Trophoblast cell (in vitro differentiated cells and primary cell): ENCODE measurements around the gene B3GNT4.

Experiments used
- DNase-seq, 2 donors: peaks; one replicate each; pipeline ENCODE4 v3.0.0-alpha.2; 2016
- H2AFZ ChIP-seq: 2 replicates; pipeline ENCODE4 v1.6.1; 2013; ENCODE audit warnings: low read length, moderate library complexity, mild to moderate bottlenecking; ENCODE audit not compliant: insufficient read depth, poor library complexity
- H2AK5ac ChIP-seq: 2 replicates; pipeline ENCODE4 v1.6.1; 2013; ENCODE audit warnings: mild to moderate bottlenecking, low read length
- H2BK120ac ChIP-seq: 2 replicates; pipeline ENCODE4 v1.6.1; 2013; ENCODE audit warnings: low read length, mild to moderate bottlenecking, moderate library complexity; ENCODE audit not compliant: insufficient read depth, poor library complexity
- H2BK12ac ChIP-seq: 2 replicates; pipeline ENCODE4 v1.6.1; 2013; ENCODE audit warnings: mild to moderate bottlenecking, low read length, moderate library complexity
- H2BK5ac ChIP-seq: 2 replicates; pipeline ENCODE4 v1.6.1; 2013; ENCODE audit warnings: low read length, low read depth, moderate library complexity, mild to moderate bottlenecking; ENCODE audit not compliant: poor library complexity
- H3K14ac ChIP-seq: 2 replicates; pipeline ENCODE4 v1.6.1; 2013; ENCODE audit warnings: mild to moderate bottlenecking, low read length
- H3K18ac ChIP-seq: 2 replicates; pipeline ENCODE4 v1.6.1; 2013; ENCODE audit warnings: mild to moderate bottlenecking, low read length
- H3K23ac ChIP-seq: 2 replicates; pipeline ENCODE4 v1.6.1; 2013; ENCODE audit warnings: low read length
- H3K27ac ChIP-seq: 2 replicates; pipeline ENCODE4 v1.5.1; 2013; ENCODE audit warnings: low read depth, mild to moderate bottlenecking, inconsistent platforms, low read length, moderate library complexity
- H3K27me3 ChIP-seq: 2 replicates; pipeline ENCODE4 v1.6.1; 2013; ENCODE audit warnings: inconsistent platforms, mild to moderate bottlenecking, low read length, moderate library complexity; ENCODE audit not compliant: insufficient read depth
- H3K36me3 ChIP-seq, 2 experiments: 1 replicate in 1 of 2; 2 replicates in 1 of 2; pipeline ENCODE4 v1.6.1; 2013; ENCODE audit warnings: low read length in 2 of 2, mild to moderate bottlenecking in 2 of 2, moderate library complexity in 1 of 2; ENCODE audit not compliant: insufficient read depth in 2 of 2, control insufficient read depth in 1 of 2
- H3K4ac ChIP-seq: 2 replicates; pipeline ENCODE4 v1.6.1; 2013; ENCODE audit warnings: low read depth, mild to moderate bottlenecking, low read length, moderate library complexity
- H3K4me1 ChIP-seq, 2 experiments: 1 replicate in 1 of 2; 2 replicates in 1 of 2; pipeline ENCODE4 v1.6.1; 2013; ENCODE audit warnings: low read length in 2 of 2, mild to moderate bottlenecking in 2 of 2, moderate library complexity in 1 of 2; ENCODE audit not compliant: insufficient read depth in 2 of 2, control insufficient read depth in 1 of 2
- H3K4me2 ChIP-seq: 2 replicates; pipeline ENCODE4 v1.6.1; 2013; ENCODE audit warnings: inconsistent platforms, mild to moderate bottlenecking, low read length, moderate library complexity
- H3K4me3 ChIP-seq: 2 replicates; pipeline ENCODE4 v1.5.1; 2013; ENCODE audit warnings: mild to moderate bottlenecking, low read depth, low read length, inconsistent platforms
- H3K79me1 ChIP-seq: one replicate; pipeline ENCODE4 v1.6.1; 2013; ENCODE audit warnings: low read length
- H3K79me2 ChIP-seq: 2 replicates; pipeline ENCODE4 v1.6.1; 2013; ENCODE audit warnings: low read length, mild to moderate bottlenecking; ENCODE audit not compliant: control insufficient read depth, insufficient read depth, poor library complexity
- H3K9ac ChIP-seq: 2 replicates; pipeline ENCODE4 v1.6.1; 2013; ENCODE audit warnings: mild to moderate bottlenecking, low read length
- H3K9me3 ChIP-seq: 2 replicates; pipeline ENCODE4 v1.6.1; 2013; ENCODE audit warnings: low read depth, mild to moderate bottlenecking, control low read depth, inconsistent platforms, low read length; ENCODE audit not compliant: insufficient read depth
- H4K12ac ChIP-seq: 2 replicates; pipeline ENCODE4 v1.6.1; 2013; ENCODE audit warnings: low read depth, mild to moderate bottlenecking, low read length, moderate library complexity
- H4K8ac ChIP-seq: 2 replicates; pipeline ENCODE4 v1.6.1; 2013; ENCODE audit warnings: low read depth, mild to moderate bottlenecking, low read length, moderate library complexity
- H4K91ac ChIP-seq: one replicate; pipeline ENCODE4 v1.6.1; 2013; ENCODE audit warnings: low read depth, mild to moderate bottlenecking, low read length, moderate library complexity
- WGBS: extraction: QIAGEN DNeasy Blood & Tissue Kit; methylation state at CpG from one replicate; pipeline ENCODE4 v1.1.7; 2013; ENCODE audit warnings: missing lambda C conversion rate; ENCODE audit not compliant: insufficient read length, insufficient coverage; ENCODE audit errors: extremely low coverage; 5-methylcytosine and 5-hydroxymethylcytosine counted together

B3GNT4 gene

GRCh38 chr12:122189626-122190475 lies 13.7 kb upstream of the B3GNT4 start:
- no peak overlapping the region for H4K12ac ChIP-seq
- peaks cover 2% of the 10 kb centered on the region for H3K9me3 ChIP-seq
- no peaks in the 10 kb centered on the region for H3K79me1 ChIP-seq
- H2BK120ac ChIP-seq = no peak overlapping the region
- H3K23ac ChIP-seq = no peak overlapping the region
- no peak overlapping the region for H2AFZ ChIP-seq
- no peak overlapping the region for H4K8ac ChIP-seq
- no peak overlapping the region for H4K91ac ChIP-seq
- H3K9ac ChIP-seq = no peak overlapping the region
- H3K27me3 ChIP-seq = no peaks in the 10 kb centered on the region
- no peak overlapping the region for H3K4ac ChIP-seq
- H3K4me2 ChIP-seq = no peak overlapping the region
- no peaks in the 10 kb centered on the region for H3K36me3 ChIP-seq
- H3K27ac ChIP-seq = no peak overlapping the region
- WGBS = no CpG with 5 or more reads among the region's 34 CpGs
- H3K14ac ChIP-seq = no peak overlapping the region
- no peak overlapping the region for H3K18ac ChIP-seq
- no peak overlapping the region for H2AK5ac ChIP-seq
- no peak overlapping the region for H3K4me3 ChIP-seq
- no peaks in the 10 kb centered on the region for H3K4me1 ChIP-seq
- no peak for DNase-seq
- no peak overlapping the region for H2BK5ac ChIP-seq
- H2BK12ac ChIP-seq = no peak overlapping the region
- H3K79me2 ChIP-seq = no peaks in the 10 kb centered on the region

GRCh38 chr12:122190842-122191668 lies 12.5 kb upstream of the B3GNT4 start:
- no peak overlapping the region for H3K4me3 ChIP-seq

GRCh38 chr12:122192441-122192840 lies 11.1 kb upstream of the B3GNT4 start:
- Histone ChIP-seq H2BK5ac (no peak overlapping the region), H4K91ac (no peak overlapping the region), H3K27me3 (no peaks in the 10 kb centered on the region), H2BK120ac (no peak overlapping the region), H3K4me2 (no peak overlapping the region), H3K9ac (no peak overlapping the region), H4K8ac (no peak overlapping the region), H3K18ac (no peak overlapping the region), H3K4ac (no peak overlapping the region), H2BK12ac (no peak overlapping the region), H2AK5ac (no peak overlapping the region), H2AFZ (no peak overlapping the region), H4K12ac (no peak overlapping the region), H3K36me3 (no peaks in the 10 kb centered on the region), H3K9me3 (peaks cover 2% of the 10 kb centered on the region), H3K79me2 (no peaks in the 10 kb centered on the region), H3K4me3 (no peak overlapping the region), H3K4me1 (no peaks in the 10 kb centered on the region), H3K23ac (no peak overlapping the region), H3K27ac (no peak overlapping the region), H3K79me1 (no peaks in the 10 kb centered on the region), H3K14ac (no peak overlapping the region)
- no peak for DNase-seq
- WGBS = no CpG with 5 or more reads among the region's 11 CpGs

More at GRCh38 chr12:122190842-122191668, 12.5 kb upstream of the B3GNT4 start:
- Histone ChIP-seq H2BK5ac (no peak overlapping the region), H2BK12ac (no peak overlapping the region), H3K27me3 (no peaks in the 10 kb centered on the region), H3K4me2 (no peak overlapping the region), H3K9ac (no peak overlapping the region), H2AFZ (no peak overlapping the region), H4K12ac (no peak overlapping the region), H3K4me1 (no peaks in the 10 kb centered on the region), H2BK120ac (no peak overlapping the region), H3K18ac (no peak overlapping the region), H3K14ac (no peak overlapping the region), H3K36me3 (no peaks in the 10 kb centered on the region), H3K23ac (no peak overlapping the region), H4K91ac (no peak overlapping the region), H3K4ac (no peak overlapping the region), H3K27ac (no peak overlapping the region), H3K79me1 (no peaks in the 10 kb centered on the region), H2AK5ac (no peak overlapping the region), H3K79me2 (no peaks in the 10 kb centered on the region), H4K8ac (no peak overlapping the region), H3K9me3 (peaks cover 2% of the 10 kb centered on the region)
- WGBS = no CpG with 5 or more reads among the region's 18 CpGs
- DNase-seq = peak; percentile 67 to 90

GRCh38 chr12:122194804-122195203 lies 8.7 kb upstream of the B3GNT4 start:
- H3K4me3 ChIP-seq = no peak overlapping the region
- H3K18ac ChIP-seq = no peak overlapping the region
- no peak overlapping the region for H4K91ac ChIP-seq
- peaks cover 2% of the 10 kb centered on the region for H3K9me3 ChIP-seq
- H3K4me2 ChIP-seq = no peak overlapping the region
- no peak overlapping the region for H3K4ac ChIP-seq
- H3K79me2 ChIP-seq = no peaks in the 10 kb centered on the region
- no CpG with 5 or more reads among the region's 1 CpG for WGBS
- no peak overlapping the region for H3K14ac ChIP-seq
- no peaks in the 10 kb centered on the region for H3K36me3 ChIP-seq
- no peak overlapping the region for H2BK12ac ChIP-seq
- no peaks in the 10 kb centered on the region for H3K4me1 ChIP-seq
- DNase-seq = no peak
- no peak overlapping the region for H2AK5ac ChIP-seq
- H4K8ac ChIP-seq = no peak overlapping the region
- no peak overlapping the region for H2AFZ ChIP-seq
- H3K23ac ChIP-seq = no peak overlapping the region
- no peak overlapping the region for H3K9ac ChIP-seq
- no peak overlapping the region for H2BK120ac ChIP-seq
- no peaks in the 10 kb centered on the region for H3K79me1 ChIP-seq
- H3K27ac ChIP-seq = no peak overlapping the region
- no peak overlapping the region for H2BK5ac ChIP-seq
- no peaks in the 10 kb centered on the region for H3K27me3 ChIP-seq
- no peak overlapping the region for H4K12ac ChIP-seq
